Measurements from ENCODE around the gene SLC26A9.
"Not testable (repeated sequence)": the region's sequence is repeated elsewhere in the genome, so short reads cannot be mapped to it uniquely, and the experiment has no call there.

SLC26A9 gene

DNA sequence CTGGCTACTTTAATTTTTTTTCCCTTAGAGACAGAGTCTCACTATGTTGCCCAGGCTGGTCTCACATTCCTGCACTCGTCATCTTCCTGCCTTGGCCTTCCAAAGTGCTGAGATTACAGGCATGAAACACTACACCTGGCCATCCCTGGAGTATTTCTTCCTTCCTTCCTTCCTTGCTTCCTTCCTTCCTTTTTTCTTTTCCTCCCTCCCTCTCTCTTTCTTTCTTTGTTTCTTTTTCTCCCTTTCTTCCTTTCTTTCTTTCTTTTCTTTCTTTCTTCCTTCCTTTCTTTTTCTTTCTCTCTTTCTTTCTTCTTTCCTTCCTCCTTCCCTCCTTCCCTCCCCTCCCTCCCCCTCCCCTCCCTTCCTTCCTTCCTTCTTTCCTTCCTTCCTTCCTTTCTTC lies 46.9 kb downstream of the SLC26A9 start:
- DNase-seq = no peak

DNA sequence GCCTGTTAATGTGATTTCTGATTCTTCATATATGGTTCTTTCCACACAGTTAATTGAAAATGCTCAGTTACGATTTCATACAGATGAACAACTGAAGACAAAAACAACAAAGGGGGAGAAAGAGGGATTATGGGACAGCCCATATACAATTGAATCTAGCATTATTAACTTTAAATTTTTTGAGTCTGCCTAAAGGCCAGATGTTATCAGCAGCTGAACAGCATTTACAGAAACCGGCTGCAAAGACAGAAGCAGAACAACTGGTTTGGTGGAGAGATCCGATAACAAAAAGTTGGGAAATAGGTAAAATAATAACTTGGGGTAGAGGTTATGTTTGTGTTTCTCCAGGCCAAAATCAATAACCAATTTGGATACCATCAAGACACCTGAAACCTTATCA lies 49.1 kb downstream of the SLC26A9 start:
- DNase-seq = not testable (repeated sequence)

DNA sequence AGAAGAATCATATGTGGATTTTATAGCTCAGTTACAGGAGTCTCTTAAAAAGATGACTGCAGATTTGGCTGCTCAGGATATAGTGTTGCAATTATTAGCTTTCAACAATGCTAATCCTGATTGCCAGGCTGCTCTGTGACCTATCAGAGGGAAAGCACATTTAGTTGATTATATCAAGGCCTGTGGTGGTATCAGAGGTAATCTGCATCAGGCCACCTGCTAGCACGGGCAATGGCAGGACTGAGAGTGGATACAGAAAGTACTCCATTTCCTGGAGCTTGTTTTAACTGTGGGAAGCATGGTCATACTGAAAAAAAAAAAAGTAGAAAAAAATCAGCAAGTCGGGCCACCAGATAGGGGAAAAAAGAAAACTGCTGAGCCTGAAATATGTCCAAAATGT lies 51.1 kb downstream of the SLC26A9 start:
- not testable (repeated sequence) for DNase-seq

DNA sequence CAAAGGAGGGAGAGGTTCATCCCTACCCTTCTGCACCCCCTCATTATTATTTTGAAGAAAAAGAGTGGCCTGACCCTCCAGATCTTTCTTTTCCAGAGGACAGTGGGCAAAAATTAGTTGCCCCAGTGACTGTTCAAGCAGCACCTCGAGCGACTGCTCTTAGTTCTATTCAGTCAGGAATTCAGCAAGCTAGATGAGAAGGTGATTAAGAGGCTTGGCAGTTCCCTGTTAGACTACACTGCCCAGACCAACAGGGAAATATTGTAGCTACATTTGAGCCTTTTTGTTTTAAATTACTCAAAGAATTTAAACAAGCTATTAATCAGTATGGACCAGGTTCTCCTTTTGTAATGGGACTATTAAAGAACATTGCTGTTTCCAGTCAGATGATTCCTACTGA lies 51.8 kb downstream of the SLC26A9 start:
- DNase-seq = not testable (repeated sequence)

DNA sequence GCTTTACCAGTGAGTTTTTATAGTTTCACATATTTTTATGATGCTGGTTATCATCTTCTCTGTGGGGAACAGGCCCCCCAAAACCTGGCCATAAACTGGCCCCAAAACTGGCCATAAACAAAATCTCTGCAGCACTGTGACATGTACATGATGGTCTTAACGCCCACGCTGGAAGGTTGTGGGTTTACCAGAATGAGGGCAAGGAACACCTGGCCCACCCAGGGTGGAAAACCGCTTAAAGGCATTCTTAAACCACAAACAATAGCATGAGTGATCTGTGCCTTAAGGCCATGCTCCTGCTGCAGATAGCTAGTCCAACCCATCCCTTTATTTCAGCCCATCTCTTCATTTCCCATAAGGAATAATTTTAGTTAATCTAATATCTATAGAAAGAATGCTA lies 52.6 kb downstream of the SLC26A9 start:
- not testable (repeated sequence) for DNase-seq

DNA sequence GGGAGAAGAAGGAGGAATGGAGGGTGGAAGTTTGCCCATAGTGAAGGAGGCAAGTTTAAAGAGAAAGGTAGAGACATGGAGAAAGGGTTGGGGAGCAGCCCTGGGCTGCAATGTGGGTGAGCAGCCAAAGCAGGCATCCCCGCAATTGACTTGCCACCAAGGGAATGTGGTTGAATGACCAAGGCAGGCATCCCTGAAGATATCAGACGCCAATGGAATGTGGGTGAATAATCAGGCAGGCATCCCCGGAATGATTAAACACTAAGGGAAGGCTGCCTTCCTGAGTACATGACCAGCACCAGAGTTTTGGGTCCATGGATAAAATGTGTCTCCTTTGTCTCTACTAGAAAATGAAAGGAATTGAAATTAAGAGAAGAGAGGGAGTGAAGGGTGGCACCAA lies 53.5 kb downstream of the SLC26A9 start:
- not testable (repeated sequence) for DNase-seq

DNA sequence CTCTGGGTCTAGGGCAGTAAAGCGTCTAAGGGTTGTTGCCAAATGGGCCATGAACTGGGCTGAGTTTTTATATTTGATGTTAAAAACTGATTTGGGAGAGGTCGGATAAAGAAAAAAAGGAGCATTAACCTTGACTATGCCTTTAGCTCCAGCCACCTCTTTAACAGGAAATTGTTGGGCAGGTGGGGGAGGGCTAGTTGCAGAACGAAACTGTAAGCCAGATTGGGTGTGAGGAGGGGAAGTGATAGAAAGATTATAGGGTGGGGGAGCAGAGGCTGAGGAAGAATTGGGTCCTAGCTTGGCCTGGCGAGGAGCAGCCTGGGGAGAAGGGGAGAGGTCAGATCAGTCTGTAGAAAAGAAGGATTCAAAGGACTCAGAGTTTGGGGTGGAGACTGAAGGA lies 54.2 kb downstream of the SLC26A9 start:
- DNase-seq = not testable (repeated sequence)

DNA sequence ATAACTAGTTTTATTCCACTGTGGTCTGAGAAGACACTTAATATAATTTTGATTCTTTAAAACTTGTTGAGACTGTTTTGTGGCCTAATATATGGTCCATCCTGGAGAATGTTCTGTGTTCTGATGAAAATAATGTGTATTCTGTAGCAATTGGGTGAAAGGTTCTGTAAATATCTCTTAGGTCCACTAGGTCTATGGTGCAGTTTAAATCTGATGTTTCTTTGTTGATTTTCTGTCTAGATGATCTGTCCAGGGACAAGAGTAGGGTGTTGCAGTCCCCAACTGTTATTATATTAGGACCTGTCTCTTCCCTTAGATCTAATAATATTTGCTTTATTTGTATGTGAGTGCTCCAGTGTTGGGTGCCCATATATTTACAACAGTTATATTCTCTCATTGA lies 59.5 kb downstream of the SLC26A9 start:
- DNase-seq = no peak

DNA sequence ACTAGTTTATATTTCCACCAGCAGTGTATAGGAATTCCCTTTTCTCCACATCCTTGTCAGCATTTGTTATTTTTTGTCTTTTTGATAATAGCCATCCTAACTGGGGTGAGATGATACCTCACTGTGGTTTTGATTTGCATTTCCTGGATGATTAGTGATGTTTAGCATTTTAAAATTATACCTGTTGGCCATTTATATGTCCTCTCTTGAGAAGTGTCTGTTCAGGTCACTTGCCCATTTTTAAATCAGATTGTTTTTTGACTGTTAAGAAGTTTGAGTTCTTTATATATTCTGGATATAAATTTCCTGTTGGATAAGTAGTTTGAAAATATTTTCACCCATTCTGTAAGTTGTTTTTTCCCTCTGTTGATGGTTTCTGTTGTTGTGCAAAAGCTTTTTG lies 62.3 kb downstream of the SLC26A9 start:
- no peak for DNase-seq

DNA sequence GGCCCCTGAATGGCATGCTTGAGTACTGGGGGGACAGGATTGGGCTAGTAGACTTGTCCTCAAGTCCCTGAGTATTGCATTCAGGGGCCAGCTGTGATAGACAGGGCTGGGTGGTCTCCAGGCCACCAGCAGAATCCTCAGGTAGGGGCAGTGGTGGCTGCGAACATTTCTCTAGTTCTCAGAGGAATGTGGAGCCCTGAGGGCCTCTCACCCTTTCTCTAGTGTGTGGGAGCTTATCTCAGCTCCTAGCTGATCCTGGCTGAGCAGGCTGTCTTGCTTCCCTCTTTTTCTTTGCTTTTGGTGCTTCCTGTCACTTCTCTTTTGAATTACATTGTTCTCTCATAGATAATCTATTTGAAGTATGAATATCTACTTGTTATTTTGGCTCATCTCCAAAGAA lies 63.3 kb downstream of the SLC26A9 start:
- DNase-seq = no peak

DNA sequence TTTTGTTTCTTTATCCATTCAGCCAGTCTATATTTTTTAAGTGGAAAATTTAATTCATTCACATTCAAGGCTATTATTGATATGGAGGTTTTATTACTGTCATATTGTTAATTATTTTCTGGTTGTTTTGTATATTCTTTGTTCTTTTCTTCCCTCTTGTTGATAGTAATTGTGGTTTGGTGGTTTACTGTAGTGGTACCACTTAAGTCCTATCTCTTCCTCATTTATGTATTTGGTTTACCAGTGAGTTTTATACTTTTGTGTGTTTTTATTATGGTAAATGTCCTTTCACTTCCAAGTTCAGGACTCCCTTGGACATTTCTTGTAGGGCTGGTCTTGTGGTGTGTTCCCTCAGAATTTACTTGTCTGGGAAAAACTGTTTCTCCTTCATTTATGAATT lies 65.2 kb downstream of the SLC26A9 start:
- DNase-seq = no peak

DNA sequence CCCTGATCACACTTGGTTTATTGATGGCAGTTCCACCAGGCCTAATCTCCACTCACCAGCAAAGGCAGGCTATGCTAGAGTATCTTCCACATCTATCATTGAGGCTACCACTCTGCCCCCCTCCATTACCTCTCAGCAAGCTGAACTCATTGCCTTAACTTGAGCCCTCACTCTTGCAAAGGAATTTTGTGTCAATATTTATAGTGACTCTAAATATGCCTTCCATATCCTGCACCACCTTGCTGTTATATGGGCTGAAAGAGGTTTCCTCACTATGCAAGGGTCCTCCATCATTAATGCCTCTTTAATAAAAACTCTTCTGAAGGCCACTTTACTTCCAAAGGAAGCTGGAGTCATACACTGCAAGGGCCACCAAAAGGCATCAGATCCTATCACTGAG lies 70.1 kb downstream of the SLC26A9 start:
- DNase-seq = not testable (repeated sequence)

DNA sequence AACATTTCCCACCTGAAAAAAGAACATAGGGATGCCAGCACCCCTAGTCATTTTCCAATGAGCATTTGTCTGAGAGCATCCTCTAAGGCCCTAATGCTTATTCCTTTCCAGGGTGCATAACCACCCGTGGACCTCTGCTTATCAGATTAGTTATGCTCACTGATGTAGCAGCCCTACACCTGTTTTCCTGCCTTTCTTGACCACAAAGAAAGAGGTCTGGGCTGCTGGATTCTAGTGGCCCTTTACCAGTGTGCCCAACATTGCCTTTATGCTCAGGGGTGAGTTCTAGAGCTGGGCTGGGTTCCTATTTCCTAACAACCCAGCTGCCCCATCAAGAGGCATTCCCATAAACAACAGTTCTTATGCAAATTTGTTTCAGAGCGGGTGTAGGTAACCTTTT lies 73.0 kb downstream of the SLC26A9 start:
- DNase-seq = no peak

All from nucleus accumbens (tissue), 56 donors.